Loucy (cell line): ENCODE measurements around the gene C4orf36.

ENCODE experiments used
- EZH2phosphoT487 ChIP-seq: fragments of 200-600 bp; IDR thresholded peaks from 2 replicates; pipeline ENCODE4 v1.6.1; 2018; ENCODE audit warnings: antibody characterized with exemption, mild to moderate bottlenecking, moderate library complexity, borderline replicate concordance
- TF ChIP-seq, protein P1 (sequence below): fragments of 200-600 bp; sonication (generic); conservative IDR thresholded peaks from 2 replicates; pipeline ENCODE4 v1.5.1; 2014; ENCODE audit warnings: mild to moderate bottlenecking, antibody characterized with exemption, low read length

- TF ChIP-seq, protein P1, sequence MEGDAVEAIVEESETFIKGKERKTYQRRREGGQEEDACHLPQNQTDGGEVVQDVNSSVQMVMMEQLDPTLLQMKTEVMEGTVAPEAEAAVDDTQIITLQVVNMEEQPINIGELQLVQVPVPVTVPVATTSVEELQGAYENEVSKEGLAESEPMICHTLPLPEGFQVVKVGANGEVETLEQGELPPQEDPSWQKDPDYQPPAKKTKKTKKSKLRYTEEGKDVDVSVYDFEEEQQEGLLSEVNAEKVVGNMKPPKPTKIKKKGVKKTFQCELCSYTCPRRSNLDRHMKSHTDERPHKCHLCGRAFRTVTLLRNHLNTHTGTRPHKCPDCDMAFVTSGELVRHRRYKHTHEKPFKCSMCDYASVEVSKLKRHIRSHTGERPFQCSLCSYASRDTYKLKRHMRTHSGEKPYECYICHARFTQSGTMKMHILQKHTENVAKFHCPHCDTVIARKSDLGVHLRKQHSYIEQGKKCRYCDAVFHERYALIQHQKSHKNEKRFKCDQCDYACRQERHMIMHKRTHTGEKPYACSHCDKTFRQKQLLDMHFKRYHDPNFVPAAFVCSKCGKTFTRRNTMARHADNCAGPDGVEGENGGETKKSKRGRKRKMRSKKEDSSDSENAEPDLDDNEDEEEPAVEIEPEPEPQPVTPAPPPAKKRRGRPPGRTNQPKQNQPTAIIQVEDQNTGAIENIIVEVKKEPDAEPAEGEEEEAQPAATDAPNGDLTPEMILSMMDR = no peak
- no peak for TF ChIP-seq EZH2phosphoT487
Observed at GRCh38 chr4:86876894-86877685, 15.1 kb downstream of the C4orf36 start.
